HG03521 (cell line): Measurements from ENCODE around the gene SLC17A8.

Experiments used
- ATAC-seq: cut with Tn5 transposase; IDR thresholded peaks from one replicate; pipeline ENCODE4 v1.9.1; 2021; ENCODE audit warnings: mild to moderate bottlenecking, moderate library complexity; ENCODE audit not compliant: unreplicated experiment

Gene SLC17A8

DNA sequence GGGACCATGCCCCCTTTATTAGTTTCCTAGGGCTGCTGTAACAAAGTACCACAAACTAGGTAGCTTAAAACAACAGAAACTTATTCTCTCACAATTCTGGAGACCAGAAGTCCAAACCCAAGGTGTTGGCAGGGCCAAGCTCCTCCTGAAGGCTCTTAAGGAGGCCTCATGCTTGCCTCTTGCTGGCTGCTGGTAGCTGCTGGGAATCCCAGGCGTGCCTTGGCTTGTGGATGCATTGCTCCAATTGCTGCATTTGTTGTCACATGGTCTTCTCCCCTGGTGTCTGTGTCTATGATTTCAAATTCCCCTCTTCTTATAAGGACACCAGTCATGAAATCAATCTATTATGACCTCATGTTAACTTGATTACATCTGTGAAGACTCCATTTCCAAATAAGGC, 11.2 kb downstream of the SLC17A8 start:
- no peak for ATAC-seq

DNA sequence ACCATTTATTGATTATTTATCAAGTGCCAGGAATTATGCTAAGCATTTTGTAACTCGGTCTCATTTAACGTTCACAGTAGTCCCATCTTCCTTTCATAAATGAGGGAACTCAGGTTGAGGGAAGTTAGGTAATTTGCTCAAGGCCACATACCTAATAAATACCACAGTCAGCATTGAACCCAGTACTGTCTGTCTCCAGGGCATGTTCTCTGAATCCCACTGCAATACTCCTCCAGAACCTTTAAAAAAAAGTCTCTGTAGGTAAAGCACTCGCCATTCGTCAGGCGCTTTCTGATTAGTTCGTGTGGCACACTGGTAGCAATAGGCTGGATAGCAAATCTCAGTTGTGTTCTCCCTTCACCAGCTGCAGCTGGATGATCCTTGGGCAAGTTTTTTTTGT, 14.3 kb downstream of the SLC17A8 start:
- ATAC-seq: no peak

DNA sequence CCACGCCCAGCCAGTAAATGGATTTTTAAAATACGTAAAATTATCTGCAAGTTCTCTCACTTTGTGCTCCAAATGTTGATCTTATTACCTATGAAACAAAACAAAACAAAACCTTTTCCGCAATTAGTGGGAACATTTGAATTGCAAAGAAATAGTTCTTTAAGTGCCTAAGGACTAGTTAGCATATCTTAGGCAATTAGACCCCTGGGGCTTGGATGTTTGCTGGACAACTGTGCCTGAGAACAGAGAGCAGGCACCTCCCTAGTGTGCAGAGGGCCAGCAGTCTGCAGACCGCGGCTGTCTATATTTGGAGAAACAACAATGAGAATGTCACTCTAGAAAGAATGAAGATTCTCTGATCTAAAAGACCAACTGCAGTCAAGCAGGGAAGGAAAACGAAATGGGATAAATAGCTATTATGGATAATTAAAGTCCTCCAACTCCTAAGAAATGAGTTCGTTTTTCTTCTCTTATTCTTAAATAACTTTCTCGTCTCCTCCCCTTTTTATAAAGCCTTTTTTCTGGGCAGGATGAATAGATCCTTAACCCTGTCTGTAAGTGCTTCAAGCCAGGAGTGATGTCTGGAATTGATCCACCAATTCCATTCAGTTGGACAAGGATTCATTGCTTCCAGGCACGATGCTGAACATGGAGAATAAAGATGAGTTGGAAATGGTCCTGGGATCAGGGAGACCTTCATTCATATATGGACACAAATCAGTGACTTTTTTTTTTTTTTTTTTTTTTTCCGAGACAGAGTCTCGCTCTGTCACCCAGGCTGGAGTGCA, 16.2 kb downstream of the SLC17A8 start:
- no peak for ATAC-seq

DNA sequence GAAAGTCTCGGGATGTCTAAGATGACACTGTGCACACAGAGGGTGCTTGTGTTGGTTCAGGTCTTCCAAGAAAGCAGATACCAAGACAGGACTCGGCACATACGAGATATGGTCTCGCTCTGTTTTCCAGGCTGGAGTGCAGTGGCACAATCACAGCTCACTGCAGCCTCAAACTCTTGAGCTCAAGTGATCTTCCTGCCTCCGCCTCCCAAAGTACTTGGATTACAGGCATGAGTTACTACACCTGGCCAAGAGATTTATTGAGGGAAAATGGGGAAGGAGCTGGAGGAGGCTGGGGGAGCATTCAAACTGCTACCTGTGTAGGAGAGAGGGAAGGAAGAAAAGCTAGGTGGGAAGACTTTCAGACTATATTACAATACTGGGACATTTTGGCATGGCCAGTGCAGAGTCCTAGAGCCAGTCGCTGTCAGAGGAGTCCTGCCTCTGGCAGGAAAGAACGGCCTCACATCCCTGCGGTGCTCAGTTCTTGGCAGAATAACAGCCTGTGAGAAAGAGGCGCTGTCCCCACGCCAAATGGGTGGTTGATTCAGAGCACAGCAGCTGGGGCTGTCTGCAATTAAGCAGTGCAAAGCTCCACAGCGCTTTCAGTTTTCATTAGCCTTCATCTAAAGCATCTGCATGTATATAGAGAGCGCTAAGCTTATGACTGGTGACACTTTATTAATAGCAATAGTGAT, 18.3 kb downstream of the SLC17A8 start:
- ATAC-seq: no peak

DNA sequence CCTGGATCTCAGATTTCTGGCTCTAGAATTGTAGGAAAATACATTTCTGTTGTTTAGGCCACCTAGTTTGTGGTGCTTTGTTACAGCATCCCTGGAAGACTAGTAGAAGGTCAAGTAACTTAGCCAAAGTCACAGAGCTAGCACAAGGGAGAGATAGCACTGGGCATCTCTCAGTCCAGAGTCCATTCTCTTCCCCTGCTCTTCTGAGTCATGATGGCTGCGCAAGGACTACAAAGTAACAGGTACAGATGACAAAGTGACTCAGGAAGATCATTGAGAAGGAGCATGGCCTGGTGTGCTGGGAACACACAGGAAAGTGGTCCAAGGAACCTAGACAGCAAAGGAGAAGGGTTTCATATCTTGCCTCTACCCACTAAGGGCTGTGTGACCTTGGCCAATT, 19.3 kb downstream of the SLC17A8 start:
- no peak for ATAC-seq

DNA sequence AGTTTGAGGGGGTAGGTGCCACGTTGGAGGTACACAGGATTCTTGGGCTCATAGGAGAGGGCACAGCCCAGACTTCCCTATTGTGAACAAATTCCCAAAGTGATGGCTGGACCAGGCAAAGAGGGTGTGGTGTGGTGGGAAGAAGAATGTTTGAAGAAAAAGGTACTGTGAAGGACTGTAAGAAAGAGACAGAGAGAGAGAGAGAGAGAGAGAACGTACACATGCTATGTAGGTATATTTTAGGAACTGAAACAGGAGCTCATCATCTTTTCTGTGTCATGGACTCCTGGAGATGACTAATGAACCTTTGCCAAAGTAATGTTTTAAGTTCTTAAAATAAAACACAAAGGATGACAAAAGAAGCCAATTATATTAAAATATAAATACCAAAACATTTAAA, 24.5 kb downstream of the SLC17A8 start:
- no peak for ATAC-seq

DNA sequence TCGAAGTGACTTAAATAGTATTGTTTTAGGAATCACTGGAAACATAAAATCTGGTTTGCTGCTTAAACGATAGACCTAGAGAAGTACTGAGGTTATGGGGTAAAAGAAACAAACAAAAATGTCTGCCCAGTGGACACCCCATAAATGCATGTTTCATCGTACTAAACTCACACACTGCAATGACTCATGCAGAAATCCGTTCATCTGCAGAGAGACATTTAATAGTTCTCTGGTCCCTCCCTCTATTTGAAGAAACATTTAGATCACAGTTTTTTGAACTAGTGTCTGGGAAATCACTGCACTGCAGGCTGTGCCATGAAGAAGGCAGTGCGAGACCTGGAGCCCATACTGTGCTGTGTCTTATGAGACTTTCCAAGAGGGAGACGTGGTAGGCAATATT, 25.5 kb downstream of the SLC17A8 start:
- ATAC-seq: no peak

DNA sequence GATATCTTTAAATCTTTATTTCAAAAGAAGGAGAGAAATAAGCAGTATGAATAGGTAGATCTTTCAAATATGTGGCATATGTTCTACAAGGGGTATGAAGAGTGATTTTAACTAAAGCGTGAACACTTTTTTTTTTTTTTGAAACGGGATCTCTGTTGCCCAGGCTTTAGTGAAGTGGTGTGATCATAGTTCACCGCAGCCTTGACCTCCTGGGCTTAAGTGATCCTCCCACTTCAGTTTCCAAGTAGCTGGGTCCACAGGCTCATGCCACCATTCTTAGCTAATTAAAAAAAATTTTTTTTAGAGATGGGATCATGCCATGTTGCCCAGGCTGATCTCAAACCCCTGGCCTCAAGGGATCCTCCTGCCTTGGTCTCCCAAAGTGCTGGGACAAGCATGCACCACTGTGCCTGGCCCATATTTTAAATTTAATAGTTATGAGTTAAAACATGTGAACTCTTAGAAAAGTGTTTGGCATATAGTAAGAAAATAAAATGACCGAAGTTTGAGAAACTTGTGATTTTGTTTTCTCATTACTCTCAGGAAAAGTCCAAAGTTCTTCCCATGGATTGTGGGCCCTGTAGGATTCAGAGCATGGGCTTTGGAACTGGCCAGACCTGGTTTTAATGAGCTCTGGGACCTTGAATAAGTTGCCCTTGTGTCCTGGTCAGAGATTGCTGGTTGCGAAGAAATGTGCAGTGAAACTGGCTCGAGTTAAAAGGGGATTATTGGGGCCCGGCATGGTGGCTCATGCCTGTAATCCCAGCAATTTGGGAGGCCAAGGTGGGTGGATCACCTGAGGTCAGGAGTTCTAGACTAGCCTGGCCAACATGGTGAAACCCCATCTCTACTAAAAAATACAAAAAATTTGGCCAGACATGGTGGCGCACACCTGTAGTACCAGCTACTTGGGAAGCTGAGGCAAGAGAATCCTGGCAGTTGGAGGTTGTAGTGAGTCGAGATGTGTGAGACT, 27.0 kb downstream of the SLC17A8 start:
- ATAC-seq: no peak

DNA sequence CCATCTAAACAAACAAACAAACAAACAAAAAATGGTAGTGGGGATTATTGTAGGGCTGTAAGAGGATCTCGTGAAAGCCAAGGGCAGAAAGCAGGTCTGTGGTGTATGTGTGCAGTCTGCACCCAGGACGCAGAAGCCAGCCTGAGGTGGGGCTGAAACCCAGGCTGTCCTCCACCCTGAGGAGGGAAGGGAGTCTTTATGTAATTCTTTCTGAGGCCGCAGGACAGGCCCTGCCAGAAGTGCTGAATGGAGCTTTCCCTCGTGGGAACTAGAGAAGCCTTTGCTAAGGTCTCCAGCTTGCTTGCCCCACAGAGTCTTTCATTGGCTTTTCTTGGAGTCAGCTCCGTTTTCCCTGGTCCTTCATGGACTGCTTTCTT, 27.7 kb downstream of the SLC17A8 start:
- no peak for ATAC-seq

DNA sequence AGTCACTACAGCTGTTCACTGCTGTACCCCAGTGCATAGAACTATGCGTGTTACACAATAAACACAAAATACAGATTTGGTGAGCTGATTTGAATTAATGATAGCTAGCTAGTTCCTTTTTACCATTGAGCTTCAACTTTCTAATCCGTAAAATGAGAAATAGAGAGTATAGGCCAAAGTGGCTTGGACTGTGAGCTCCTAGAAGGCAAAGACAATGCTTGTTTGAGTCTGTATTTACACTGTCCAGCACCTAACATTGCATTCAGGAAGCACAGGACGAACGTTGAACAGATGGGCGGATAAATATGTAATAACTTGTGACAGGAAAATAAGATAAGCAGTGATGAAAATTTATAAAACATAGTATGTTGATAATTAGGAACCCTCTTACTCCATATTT, 31.5 kb downstream of the SLC17A8 start:
- ATAC-seq: no peak

DNA sequence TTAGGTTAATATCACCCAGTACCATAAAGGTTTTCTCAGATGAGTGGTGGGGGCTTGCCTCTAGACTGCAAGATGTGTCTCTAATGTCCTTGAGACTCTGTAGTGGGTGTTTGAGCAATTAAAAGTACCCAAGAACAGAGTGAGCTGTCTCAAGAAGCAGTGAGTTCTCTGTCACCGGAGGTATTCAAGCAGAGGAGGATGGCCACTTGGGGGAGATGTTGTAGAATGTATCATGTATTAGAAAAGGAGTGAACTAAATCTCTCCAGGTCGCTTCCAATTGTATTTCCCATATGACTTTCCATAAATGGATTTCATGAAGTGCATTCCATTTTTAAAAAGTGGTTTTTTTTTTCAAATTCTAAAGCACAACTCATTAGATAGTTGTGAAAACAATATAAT, 35.0 kb downstream of the SLC17A8 start:
- ATAC-seq: no peak

DNA sequence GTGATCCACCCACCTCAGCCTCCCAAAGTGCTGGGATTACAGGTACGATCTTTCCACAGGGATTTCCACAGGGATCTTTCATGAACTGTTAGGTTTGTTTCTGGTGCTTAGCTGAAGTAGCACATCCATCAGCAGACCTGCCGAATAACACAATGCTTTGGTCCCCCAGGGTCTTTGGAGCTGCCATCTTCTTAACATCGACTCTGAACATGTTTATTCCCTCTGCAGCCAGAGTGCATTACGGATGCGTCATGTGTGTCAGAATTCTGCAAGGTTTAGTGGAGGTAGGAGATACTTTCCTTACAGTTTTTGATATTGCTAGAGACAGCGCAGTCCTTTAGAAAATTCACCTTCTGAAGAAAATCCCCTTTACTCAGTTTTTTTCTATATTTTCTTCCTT, 36.3 kb downstream of the SLC17A8 start:
- ATAC-seq: no peak

DNA sequence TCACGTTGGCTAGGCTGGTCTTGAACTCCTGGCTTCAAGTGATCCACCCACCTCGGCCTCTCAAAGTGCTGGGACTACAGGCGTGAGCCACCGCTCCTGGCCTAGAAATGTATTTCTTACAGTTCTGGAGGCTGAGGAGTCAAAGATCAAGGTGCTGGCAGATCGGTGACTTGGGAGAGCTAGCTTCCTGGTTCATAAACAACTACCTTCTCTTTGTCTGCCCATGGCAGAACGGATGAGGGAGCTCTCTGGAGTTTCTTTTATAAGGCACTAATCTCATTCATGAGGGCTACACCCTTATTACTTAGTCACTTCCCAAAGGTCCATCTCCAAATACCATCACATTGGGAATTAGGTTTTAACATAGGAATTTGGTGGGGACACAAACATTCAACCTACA, 38.9 kb downstream of the SLC17A8 start:
- no peak for ATAC-seq

DNA sequence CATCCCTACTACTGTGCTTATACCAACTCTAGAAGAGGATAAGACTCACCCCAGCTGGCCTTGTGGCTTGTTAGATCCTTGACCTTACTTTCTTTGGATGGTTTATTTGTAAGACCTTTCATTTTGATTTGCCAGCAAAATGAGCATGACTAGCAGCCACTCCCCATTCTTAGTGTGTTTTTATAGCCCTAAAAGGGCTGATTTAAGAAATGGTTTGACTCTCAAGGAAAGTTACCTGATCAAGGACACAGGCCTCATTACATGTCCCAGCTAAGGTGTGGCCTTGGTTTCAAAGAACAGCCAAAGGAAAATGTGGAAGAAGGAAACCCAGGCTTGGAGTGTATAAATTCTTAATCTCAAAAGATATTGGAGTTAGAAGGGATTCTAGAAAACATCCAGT, 41.4 kb downstream of the SLC17A8 start:
- ATAC-seq: no peak

DNA sequence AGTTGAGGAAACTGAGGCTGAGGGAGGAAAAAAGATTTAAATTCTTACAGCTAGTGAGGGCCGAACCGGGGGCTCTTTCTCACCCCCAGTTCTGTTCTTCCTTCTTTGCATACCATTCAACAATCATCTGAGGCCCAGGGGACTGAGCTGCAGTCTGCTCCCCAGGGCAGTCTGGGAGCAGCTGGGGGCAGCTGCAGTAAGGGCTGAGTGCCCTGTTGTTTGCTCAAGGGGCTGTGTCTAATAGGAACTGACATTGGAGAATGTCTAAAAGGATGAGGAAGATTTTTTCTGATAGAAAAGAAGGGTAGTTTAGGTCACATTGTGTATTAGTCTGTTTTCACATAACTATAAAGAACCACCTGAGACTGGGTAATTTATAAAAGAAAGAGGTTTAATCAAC, 42.2 kb downstream of the SLC17A8 start:
- no peak for ATAC-seq

DNA sequence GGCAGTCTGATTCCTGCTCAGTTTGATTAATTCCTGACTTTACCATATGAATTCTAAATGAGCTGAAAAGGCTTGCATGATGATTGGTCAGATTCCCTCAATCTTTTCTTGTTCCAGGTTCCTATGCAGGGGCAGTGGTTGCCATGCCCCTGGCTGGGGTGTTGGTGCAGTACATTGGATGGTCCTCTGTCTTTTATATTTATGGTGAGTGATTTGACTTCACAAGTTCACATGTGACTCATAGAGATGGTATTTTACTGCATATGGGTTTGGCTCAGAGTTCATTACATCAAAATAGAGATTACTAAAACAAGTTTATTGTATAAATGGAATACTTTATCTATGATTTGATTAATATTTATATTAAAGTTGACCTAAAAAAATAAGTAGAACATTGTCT, 44.8 kb downstream of the SLC17A8 start:
- ATAC-seq: no peak

DNA sequence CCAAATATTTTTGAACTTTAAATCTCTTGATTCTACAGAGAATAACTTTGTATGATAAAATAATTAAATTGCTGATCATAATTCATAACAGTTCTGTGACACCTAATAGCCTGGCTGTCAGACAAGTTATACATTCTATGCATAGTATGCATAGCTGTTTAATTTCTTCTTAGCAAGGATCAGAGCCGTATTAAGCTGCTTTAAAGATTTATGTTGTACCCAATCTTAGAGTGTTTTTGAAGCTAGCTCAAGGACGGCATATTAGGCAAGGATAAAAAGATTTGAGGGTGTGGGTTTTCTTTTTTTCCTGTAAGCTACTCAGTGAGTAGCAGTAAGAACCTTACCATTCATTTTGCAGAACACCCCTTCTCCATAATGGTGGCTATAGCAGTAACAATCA, 45.9 kb downstream of the SLC17A8 start:
- no peak for ATAC-seq

DNA sequence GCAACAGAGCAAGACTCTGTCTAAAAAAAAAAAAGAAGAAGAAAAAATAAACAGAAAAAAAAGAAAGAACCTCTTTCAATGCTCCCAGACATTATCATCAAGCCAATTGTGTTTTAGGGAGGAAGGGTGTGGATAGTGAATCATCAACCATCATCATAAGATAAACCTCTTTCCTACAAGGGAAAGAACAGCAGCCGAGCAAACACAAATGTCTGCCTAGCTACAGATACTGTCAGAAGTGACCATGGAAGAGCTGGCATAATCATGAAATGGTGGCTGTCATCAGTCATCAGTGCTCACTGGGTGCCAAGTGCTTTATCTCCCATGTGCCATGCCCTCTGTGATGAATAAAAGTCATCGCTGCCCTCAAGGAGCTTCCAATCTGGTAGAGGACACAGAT, 46.6 kb downstream of the SLC17A8 start:
- no peak for ATAC-seq

DNA sequence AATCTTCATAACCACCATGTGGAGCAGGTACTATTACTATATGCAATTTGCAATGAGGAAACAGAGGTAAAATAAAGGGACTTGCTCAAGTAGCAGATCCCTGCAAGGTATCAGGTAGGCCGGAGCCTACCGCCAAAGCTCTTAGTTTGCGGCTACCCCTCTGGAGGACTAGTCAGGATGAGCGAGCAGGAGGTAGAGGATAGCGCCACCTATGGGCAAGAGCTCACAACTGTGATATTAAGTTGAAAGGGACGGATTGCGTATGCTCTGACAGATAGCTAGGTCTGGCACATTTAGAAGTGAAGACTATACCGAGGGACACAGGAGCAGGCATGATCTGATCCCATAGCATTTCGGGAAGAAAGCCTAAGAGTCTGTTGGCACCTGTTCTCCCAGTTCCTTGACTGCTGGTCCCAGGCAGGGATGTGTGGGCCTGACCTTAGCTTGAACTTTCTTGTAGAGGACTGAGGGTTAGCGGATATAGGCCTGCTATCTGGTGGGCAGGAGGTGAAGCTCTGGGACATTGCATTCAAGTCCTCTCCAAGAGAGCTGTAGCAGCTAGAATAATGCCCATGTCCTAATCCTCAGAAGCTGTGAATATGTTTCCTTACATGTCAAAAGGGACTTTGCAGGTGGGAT, 48.0 kb downstream of the SLC17A8 start:
- no peak for ATAC-seq

DNA sequence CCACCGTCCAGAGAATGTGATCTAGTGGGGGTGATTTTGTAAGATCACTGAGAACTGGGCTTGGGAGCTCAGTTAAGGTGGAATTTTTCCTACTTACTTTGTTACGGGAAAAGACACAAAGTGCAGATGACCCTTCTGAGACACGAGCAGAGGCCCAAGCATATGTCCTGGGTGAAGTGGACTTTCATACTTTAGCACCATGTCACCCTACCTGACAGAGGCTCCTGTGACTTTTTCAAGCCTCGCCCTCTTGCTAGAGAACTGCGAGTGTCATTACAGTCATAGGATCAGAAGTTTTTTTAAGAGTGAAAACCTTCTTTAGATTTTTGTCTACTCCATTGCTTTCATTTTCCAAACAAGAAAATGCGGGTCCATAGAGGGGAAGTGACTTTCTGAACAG, 56.1 kb downstream of the SLC17A8 start:
- no peak for ATAC-seq

DNA sequence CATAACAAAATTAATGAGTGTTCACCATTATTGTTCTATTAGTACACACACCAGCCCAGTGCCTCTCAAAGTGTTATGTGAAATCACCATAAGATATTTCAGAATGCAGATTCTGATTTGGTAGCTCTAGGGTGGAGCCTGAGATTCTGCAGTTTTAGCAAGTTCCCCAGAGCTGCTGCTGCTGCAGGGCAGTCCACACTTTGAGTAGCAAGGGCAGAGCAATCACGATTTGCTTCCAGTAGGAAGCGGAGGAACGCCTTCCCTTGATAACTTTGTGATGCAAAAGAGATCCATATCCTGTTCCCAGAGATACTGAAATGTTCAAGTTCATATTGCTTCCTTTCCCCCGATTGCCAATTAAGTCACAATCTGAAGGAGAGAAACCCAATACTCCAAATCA, 57.9 kb downstream of the SLC17A8 start:
- no peak for ATAC-seq
